HG02840 (cell line): ENCODE results near the gene MAMSTR.
"Not testable (repeated sequence)": the region's sequence is repeated elsewhere in the genome, so short reads cannot be mapped to it uniquely, and the experiment has no call there.

Experiments
- ATAC-seq: cut with Tn5 transposase; IDR thresholded peaks from one replicate; pipeline ENCODE4 v1.9.1; 2021; ENCODE audit warnings: mild to moderate bottlenecking, moderate library complexity, moderate number of reproducible peaks; ENCODE audit not compliant: unreplicated experiment, low FRiP score

MAMSTR gene

GRCh38 chr19:48722196-48722708 is 2.7 kb upstream of the MAMSTR start:
- no peak for ATAC-seq

GRCh38 chr19:48720613-48721296 is 1.2 kb upstream of the MAMSTR start:
- ATAC-seq: peak; percentile 75

GRCh38 chr19:48720251-48720612 is 707 bp upstream of the MAMSTR start:
- no peak for ATAC-seq

- ATAC-seq: no peak
These were observed 754 bp downstream of the MAMSTR start for GRCh38 chr19:48718711-48719231.

GRCh38 chr19:48718106-48718505 is 1.4 kb downstream of the MAMSTR start:
- ATAC-seq: not testable (repeated sequence)

- ATAC-seq: no peak
These were observed 2.8 kb downstream of the MAMSTR start for GRCh38 chr19:48716562-48717291.

GRCh38 chr19:48715681-48716171 is 3.8 kb downstream of the MAMSTR start:
- ATAC-seq: no peak

GRCh38 chr19:48714759-48715675 is 4.5 kb downstream of the MAMSTR start:
- ATAC-seq: no peak

- peak; percentile 94 for ATAC-seq
These were observed 5.4 kb downstream of the MAMSTR start for GRCh38 chr19:48713864-48714755.

GRCh38 chr19:48713041-48713863 is 6.3 kb downstream of the MAMSTR start:
- no peak for ATAC-seq

- no peak for ATAC-seq
These were observed 8.3 kb downstream of the MAMSTR start for GRCh38 chr19:48711106-48711662.

- no peak for ATAC-seq
These were observed 11.1 kb downstream of the MAMSTR start for GRCh38 chr19:48708471-48708870.

GRCh38 chr19:48705431-48705830 is 14.1 kb downstream of the MAMSTR start:
- no peak for ATAC-seq

- ATAC-seq: no peak
These were observed 16.2 kb downstream of the MAMSTR start for GRCh38 chr19:48703316-48703715.

- ATAC-seq: no peak
These were observed 16.8 kb downstream of the MAMSTR start for GRCh38 chr19:48702701-48703100.

- ATAC-seq: no peak
These were observed 21.5 kb downstream of the MAMSTR start for GRCh38 chr19:48698046-48698445.

- ATAC-seq: no peak
These were observed 23.0 kb downstream of the MAMSTR start for GRCh38 chr19:48696353-48697010.
